Cardiac muscle cell (in vitro differentiated cells and primary cell): ENCODE data around the gene BIVM. TPM values are rescaled to one million over a fixed set of nuclear protein-coding genes. Genes with fewer than 3 reads are reported as not detected.

Experiments used
- DNase-seq, 2 donors: peaks; one replicate each; pipeline versions ENCODE4 v3.0.0 to v3.0.0-alpha.2; 2010 to 2017; ENCODE audit warnings: low read depth in 1 of 2, low spot score in 1 of 2
- H3K27ac ChIP-seq: fragments of 200-600 bp; sonication (generic); 2 replicates; pipeline ENCODE4 v1.5.1; 2016
- H3K27me3 ChIP-seq: fragments of 200-600 bp; sonication (generic); 2 replicates; pipeline ENCODE4 v1.6.0; 2016; ENCODE audit warnings: control low read depth
- H3K36me3 ChIP-seq: fragments of 200-600 bp; sonication (generic); 2 replicates; pipeline ENCODE4 v1.5.1; 2016; ENCODE audit warnings: control low read depth
- H3K4me1 ChIP-seq: fragments of 200-600 bp; sonication (generic); 2 replicates; pipeline ENCODE4 v1.8.1; 2017; ENCODE audit warnings: low read depth, mild to moderate bottlenecking, mixed run types
- H3K4me3 ChIP-seq: fragments of 200-600 bp; sonication (generic); 2 replicates; pipeline ENCODE4 v1.5.1; 2016; ENCODE audit warnings: mild to moderate bottlenecking
- H3K9me3 ChIP-seq: fragments of 200-600 bp; sonication (generic); 2 replicates; pipeline ENCODE4 v1.5.1; 2017; ENCODE audit warnings: low read depth, mild to moderate bottlenecking, control low read depth
- polyA plus RNA-seq: library from polyadenylated mRNA; unstranded; fragments of >200 nt; fragmentation: Nextera tagmentation; extraction: Ambion mirVana; gene quantifications from 2 replicates; pipeline ENCODE4 v1.2.1, GENCODE V29; 2016
- total RNA-seq: library from RNA; depleted of rRNA; stranded (reverse); fragments of >200 nt; gene quantifications from 2 replicates; pipeline ENCODE4 v1.2.3, GENCODE V29; 2016
- TF ChIP-seq, protein P1 (sequence below): IDR thresholded peaks from 2 replicates; pipeline ENCODE4 v1.5.1; 2012; ENCODE audit warnings: low read depth, mild to moderate bottlenecking, low read length

BIVM gene
- total and polyA plus RNA-seq, 2 experiments from 2014 or later = 14.7 to 16.1 TPM

DNA sequence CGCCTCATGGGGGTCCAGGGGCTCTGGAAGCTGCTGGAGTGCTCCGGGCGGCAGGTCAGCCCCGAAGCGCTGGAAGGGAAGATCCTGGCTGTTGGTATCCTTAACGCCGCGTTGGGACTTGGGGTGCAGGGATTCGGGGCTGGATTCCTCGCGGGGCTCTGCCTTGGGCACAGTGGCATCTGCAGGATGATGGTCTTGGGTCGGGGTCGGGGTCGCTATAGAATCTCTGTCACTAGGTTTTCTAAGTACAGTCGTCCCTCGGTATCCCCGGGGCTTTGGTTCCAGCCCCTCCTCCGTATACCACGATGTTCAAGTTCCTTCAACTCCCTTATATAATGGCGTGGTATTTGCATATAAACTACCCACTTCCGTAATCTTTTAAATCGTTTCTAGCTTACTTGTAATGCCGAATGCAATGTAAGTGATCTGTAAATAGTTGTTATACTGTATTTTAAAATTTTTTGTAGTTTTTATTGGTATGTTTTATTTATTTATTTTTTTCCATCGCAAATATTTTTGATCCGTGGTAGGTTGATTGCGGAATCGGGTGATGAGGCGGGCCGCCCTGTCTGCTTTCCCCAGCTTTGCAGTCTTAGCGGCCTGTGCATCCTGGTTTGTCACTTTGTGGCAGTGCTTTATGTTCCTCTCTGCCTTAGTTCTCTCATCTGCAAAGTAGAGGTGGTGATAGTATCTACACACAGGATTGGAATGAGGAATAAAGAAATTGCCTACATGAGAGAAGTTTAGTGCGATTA is 47.5 kb downstream of the BIVM start:
- DNase-seq = peak; percentile 39 to 49
- Histone ChIP-seq H3K27me3 (no peaks in the 10 kb centered on the region), H3K4me3 (peak overlapping the region; percentile 93), H3K27ac (peak overlapping the region; percentile 96), H3K4me1 (no peaks in the 10 kb centered on the region), H3K36me3 (no peaks in the 10 kb centered on the region), H3K9me3 (no peaks in the 10 kb centered on the region)
- TF ChIP-seq, protein P1, sequence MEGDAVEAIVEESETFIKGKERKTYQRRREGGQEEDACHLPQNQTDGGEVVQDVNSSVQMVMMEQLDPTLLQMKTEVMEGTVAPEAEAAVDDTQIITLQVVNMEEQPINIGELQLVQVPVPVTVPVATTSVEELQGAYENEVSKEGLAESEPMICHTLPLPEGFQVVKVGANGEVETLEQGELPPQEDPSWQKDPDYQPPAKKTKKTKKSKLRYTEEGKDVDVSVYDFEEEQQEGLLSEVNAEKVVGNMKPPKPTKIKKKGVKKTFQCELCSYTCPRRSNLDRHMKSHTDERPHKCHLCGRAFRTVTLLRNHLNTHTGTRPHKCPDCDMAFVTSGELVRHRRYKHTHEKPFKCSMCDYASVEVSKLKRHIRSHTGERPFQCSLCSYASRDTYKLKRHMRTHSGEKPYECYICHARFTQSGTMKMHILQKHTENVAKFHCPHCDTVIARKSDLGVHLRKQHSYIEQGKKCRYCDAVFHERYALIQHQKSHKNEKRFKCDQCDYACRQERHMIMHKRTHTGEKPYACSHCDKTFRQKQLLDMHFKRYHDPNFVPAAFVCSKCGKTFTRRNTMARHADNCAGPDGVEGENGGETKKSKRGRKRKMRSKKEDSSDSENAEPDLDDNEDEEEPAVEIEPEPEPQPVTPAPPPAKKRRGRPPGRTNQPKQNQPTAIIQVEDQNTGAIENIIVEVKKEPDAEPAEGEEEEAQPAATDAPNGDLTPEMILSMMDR = no peak

DNA sequence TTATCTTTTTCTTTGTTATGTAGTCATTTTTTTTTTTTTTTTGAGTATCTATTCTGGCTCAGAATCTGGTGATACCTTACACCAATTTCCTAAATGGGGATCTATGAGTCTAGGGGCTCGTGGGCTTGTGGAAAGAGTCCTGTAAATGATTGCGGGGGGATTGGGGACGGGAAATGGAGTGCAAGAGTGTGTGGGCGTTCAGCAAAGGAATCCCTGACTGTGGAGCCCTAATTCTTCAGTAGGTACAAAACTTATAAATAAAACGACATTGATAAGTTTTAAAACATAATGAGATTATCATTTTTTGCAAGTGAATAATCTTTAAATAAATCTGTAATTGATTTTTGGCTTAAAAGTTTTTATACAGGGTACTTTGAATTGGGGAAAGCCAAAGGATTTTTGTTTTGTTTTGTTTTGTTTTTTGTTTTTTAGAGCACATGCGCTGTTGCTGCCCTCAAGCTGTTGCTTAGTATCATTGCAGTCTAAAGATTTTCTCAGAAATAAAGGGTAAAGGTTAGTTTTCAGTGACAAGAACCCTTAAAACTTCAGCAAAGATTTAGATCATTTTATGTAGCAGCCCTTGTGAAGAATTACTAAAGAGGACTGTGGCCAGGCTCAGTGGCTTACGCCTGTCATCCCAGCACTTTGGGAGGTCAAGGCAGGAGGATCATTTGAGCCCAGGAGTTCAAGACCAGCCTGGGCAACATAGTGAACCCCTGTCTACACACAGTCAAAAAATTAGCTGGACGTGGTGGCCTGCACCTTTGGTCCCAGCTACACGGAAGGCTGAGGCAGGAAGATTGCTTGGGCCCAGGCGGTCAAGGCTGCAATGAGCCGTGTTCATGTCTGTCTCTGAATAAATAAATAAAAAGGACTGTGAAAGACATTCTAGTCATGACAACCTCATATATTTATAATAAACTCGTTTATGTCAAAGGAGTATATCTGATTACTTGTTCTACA is 48.6 kb downstream of the BIVM start:
- Histone ChIP-seq H3K4me1 (no peaks in the 10 kb centered on the region), H3K4me3 (peak overlapping the region; percentile 93), H3K36me3 (no peaks in the 10 kb centered on the region), H3K27me3 (no peaks in the 10 kb centered on the region), H3K9me3 (no peaks in the 10 kb centered on the region), H3K27ac (no peak overlapping the region)
- TF ChIP-seq, protein P1 = peak; percentile 70
- peak; percentile 35 to 60 for DNase-seq

DNA sequence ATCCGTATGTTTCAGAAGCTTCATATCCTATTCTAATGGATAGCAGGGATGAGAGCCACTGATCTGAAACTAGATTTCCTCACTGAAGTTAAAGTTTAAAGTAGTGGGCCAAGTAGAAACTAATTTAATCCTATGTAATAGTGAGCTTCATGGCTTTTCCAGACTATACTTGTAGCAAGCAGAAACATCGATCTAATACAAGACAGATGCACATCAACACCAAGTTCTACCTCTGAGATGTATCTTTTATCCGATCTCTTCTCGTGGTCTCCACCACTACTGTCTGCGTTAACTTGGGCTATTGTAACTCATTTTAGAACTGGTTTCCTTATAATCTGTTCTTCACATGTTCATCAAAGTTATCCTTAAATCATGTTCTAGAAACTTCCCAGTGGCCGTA is 50.0 kb downstream of the BIVM start:
- TF ChIP-seq, protein P1 = no peak
- Histone ChIP-seq H3K27ac (no peak overlapping the region), H3K9me3 (no peaks in the 10 kb centered on the region), H3K36me3 (peaks cover 4% of the 10 kb centered on the region), H3K27me3 (no peaks in the 10 kb centered on the region), H3K4me3 (no peak overlapping the region), H3K4me1 (no peaks in the 10 kb centered on the region)
- DNase-seq = no peak

DNA sequence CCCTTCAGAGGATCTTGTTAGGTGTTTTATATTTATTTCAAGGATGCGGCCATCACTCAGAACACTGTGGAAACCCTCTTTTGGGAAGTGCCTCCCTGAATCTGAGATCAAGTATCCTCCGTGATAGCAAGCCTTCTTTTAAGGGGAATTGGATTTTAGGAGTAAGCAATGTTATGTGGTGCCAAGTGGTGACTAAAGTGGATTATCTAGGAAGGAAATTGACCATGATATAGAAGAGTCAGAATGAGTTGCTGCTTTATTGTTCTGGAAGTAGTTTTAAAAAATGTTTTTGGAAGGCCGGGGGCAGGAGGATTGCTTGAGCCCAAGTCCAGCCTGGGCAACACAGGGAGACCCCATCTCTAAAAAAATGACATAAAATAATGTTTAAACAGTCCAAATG is 53.6 kb downstream of the BIVM start:
- H3K4me3 ChIP-seq = no peak overlapping the region
- TF ChIP-seq, protein P1 = no peak
- DNase-seq = peak in 1 of 2 donors; percentile 63
- peaks cover 28% of the 10 kb centered on the region for H3K36me3 ChIP-seq
- H3K9me3 ChIP-seq = no peaks in the 10 kb centered on the region
- no peak overlapping the region for H3K27ac ChIP-seq
- H3K27me3 ChIP-seq = no peaks in the 10 kb centered on the region
- no peaks in the 10 kb centered on the region for H3K4me1 ChIP-seq

DNA sequence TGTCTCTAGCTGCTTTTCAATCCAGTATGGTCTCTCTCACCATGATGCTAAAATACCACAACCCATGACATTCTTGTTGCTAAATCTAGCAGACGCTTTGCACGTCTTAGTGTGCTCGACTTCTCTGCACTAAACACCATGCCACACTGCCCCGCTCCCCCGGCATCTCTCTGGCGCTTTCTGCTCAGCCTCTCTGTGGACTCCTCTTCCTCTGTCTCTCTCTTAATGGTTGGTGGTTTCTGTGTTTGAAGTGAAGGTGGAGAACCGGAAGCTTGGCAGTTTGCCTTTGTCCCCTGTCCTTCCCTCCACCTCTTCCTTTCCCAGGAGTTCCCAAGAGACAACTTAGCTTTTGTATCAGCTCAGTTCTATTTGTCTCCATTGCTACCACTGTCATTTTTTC is 55.8 kb downstream of the BIVM start:
- TF ChIP-seq, protein P1 = no peak
- no peaks in the 10 kb centered on the region for H3K9me3 ChIP-seq
- H3K27ac ChIP-seq = no peak overlapping the region
- DNase-seq = no peak
- H3K4me1 ChIP-seq = no peaks in the 10 kb centered on the region
- no peak overlapping the region for H3K4me3 ChIP-seq
- H3K27me3 ChIP-seq = no peaks in the 10 kb centered on the region
- peaks cover 45% of the 10 kb centered on the region for H3K36me3 ChIP-seq
